ENCODE data around the gene RNF141. TPM values are rescaled to one million over a fixed set of nuclear protein-coding genes. Genes with fewer than 3 reads are reported as not detected.
A peak's percentile ranks its signal among the peaks of the same experiment; 100 is the strongest.

The RNF141 gene
- total RNA-seq, 1 experiment from 2014 or later, result 23.2 TPM

GRCh38 chr11:10515418-10515817 lies 25.6 kb downstream of the RNF141 start:
- CTCF ChIA-PET, result interaction anchor here (1.4 kb wide), 2 partner anchors 26 to 139 kb away, joined by 3 to 7 read pairs; partner anchors contain the start of gene RNF141

More at GRCh38 chr11:10515418-10515817, 25.6 kb downstream of the RNF141 start:
- Mint-ChIP-seq H3K9me3 (no peaks in the 10 kb centered on the region), H3K4me3 (no peak overlapping the region), H3K4me1 (no peaks in the 10 kb centered on the region; the same call in 1 of the 2 replicates), H3K36me3 (no peaks in the 10 kb centered on the region), H3K27me3 (ENCODE audit: low read depth) (peaks cover 9% of the 10 kb centered on the region), H3K27ac (0 out of 2 replicates have a peak overlapping the region, but pooled peaks have one; percentile 28)
- TF ChIP-seq MAX (CRISPR knock-in tag; IDR thresholded peaks at IDR 0.05) (no peak), IRF1 (CRISPR knock-in tag; IDR thresholded peaks at IDR 0.05) (no peak), E2F4 (CRISPR knock-in tag; IDR thresholded peaks at IDR 0.05; ENCODE audit: borderline replicate concordance, low read depth) (no peak), RELA (CRISPR knock-in tag; IDR thresholded peaks at IDR 0.05; ENCODE audit: borderline replicate concordance) (no peak), ZNF671 (CRISPR knock-in tag; IDR thresholded peaks at IDR 0.05) (no peak), ATF1 (CRISPR knock-in tag; IDR thresholded peaks at IDR 0.05) (no peak), TEAD1 (CRISPR knock-in tag; IDR thresholded peaks at IDR 0.05) (no peak), ETV6 (CRISPR knock-in tag; IDR thresholded peaks at IDR 0.05) (no peak), OVOL2 (CRISPR knock-in tag; IDR thresholded peaks at IDR 0.05; ENCODE audit: borderline replicate concordance) (no peak), NR2C2 (CRISPR knock-in tag; IDR thresholded peaks at IDR 0.05) (no peak), GRHL2 (CRISPR knock-in tag; IDR thresholded peaks at IDR 0.05; ENCODE audit: insufficient replicate concordance, severe bottlenecking) (no peak), JUN (CRISPR knock-in tag; IDR thresholded peaks at IDR 0.05) (no peak), ZNF317 (CRISPR knock-in tag; IDR thresholded peaks at IDR 0.05; ENCODE audit: borderline replicate concordance, low read depth) (no peak), TEAD4 (CRISPR knock-in tag; IDR thresholded peaks at IDR 0.05) (no peak)
- TF ChIP-seq, protein P1, sequence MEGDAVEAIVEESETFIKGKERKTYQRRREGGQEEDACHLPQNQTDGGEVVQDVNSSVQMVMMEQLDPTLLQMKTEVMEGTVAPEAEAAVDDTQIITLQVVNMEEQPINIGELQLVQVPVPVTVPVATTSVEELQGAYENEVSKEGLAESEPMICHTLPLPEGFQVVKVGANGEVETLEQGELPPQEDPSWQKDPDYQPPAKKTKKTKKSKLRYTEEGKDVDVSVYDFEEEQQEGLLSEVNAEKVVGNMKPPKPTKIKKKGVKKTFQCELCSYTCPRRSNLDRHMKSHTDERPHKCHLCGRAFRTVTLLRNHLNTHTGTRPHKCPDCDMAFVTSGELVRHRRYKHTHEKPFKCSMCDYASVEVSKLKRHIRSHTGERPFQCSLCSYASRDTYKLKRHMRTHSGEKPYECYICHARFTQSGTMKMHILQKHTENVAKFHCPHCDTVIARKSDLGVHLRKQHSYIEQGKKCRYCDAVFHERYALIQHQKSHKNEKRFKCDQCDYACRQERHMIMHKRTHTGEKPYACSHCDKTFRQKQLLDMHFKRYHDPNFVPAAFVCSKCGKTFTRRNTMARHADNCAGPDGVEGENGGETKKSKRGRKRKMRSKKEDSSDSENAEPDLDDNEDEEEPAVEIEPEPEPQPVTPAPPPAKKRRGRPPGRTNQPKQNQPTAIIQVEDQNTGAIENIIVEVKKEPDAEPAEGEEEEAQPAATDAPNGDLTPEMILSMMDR (IDR thresholded peaks at IDR 0.05), result no peak
- TF ChIP-seq, protein P2, sequence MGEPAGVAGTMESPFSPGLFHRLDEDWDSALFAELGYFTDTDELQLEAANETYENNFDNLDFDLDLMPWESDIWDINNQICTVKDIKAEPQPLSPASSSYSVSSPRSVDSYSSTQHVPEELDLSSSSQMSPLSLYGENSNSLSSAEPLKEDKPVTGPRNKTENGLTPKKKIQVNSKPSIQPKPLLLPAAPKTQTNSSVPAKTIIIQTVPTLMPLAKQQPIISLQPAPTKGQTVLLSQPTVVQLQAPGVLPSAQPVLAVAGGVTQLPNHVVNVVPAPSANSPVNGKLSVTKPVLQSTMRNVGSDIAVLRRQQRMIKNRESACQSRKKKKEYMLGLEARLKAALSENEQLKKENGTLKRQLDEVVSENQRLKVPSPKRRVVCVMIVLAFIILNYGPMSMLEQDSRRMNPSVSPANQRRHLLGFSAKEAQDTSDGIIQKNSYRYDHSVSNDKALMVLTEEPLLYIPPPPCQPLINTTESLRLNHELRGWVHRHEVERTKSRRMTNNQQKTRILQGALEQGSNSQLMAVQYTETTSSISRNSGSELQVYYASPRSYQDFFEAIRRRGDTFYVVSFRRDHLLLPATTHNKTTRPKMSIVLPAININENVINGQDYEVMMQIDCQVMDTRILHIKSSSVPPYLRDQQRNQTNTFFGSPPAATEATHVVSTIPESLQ (CRISPR knock-in tag; IDR thresholded peaks at IDR 0.05), result no peak
- TF ChIP-seq, protein P3, sequence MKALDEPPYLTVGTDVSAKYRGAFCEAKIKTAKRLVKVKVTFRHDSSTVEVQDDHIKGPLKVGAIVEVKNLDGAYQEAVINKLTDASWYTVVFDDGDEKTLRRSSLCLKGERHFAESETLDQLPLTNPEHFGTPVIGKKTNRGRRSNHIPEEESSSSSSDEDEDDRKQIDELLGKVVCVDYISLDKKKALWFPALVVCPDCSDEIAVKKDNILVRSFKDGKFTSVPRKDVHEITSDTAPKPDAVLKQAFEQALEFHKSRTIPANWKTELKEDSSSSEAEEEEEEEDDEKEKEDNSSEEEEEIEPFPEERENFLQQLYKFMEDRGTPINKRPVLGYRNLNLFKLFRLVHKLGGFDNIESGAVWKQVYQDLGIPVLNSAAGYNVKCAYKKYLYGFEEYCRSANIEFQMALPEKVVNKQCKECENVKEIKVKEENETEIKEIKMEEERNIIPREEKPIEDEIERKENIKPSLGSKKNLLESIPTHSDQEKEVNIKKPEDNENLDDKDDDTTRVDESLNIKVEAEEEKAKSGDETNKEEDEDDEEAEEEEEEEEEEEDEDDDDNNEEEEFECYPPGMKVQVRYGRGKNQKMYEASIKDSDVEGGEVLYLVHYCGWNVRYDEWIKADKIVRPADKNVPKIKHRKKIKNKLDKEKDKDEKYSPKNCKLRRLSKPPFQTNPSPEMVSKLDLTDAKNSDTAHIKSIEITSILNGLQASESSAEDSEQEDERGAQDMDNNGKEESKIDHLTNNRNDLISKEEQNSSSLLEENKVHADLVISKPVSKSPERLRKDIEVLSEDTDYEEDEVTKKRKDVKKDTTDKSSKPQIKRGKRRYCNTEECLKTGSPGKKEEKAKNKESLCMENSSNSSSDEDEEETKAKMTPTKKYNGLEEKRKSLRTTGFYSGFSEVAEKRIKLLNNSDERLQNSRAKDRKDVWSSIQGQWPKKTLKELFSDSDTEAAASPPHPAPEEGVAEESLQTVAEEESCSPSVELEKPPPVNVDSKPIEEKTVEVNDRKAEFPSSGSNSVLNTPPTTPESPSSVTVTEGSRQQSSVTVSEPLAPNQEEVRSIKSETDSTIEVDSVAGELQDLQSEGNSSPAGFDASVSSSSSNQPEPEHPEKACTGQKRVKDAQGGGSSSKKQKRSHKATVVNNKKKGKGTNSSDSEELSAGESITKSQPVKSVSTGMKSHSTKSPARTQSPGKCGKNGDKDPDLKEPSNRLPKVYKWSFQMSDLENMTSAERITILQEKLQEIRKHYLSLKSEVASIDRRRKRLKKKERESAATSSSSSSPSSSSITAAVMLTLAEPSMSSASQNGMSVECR (CRISPR knock-in tag; IDR thresholded peaks at IDR 0.05; ENCODE audit: borderline replicate concordance), result no peak
- POLR2A ChIA-PET, result no interaction called here
- ATAC-seq (no peak), DNase-seq (ENCODE audit: low spot score) (no peak)

Measured in WTC11 (cell line).